Uterus (tissue), 2 donors: ENCODE results near the gene SULT1A1.

ENCODE experiments used
- POLR2A ChIP-seq, 2 donors: fragments of 450-650 bp; IDR thresholded peaks; one replicate each; pipeline ENCODE4 v1.6.1; 2016; ENCODE audit warnings: antibody characterized with exemption in 2 of 2, mild to moderate bottlenecking in 1 of 2, moderate library complexity in 1 of 2
- TF ChIP-seq, protein P1 (sequence below), 4 experiments: fragments of 200-600 bp in 2 of 4; fragments of 450-650 bp in 2 of 4; sonication (generic) in 2 of 4; IDR thresholded peaks; one replicate each; pipeline ENCODE4 v1.5.1; 2016 to 2019; ENCODE audit warnings: antibody characterized with exemption in 4 of 4, mild to moderate bottlenecking in 2 of 4, moderate library complexity in 1 of 4

DNA sequence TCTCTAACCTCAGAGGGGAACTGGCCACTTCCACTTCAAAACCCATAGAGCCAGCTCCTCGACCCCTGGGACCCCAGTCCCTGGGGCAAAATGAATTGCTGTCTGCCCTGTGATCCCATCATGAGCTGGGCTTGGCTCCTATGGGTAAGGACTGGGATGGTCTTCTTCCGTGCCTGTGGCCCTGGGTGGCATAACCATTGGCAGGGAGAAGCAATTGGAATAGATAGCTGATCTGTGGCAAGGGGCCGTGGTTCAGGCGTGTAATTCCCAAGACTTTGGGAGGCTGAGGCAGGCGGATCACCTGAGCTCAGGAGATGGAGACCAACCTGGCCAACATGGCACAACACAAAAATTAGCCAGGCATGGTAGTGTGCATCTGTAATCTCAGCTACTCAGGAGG is 17.3 kb downstream of the SULT1A1 start:
- TF ChIP-seq, protein P1, sequence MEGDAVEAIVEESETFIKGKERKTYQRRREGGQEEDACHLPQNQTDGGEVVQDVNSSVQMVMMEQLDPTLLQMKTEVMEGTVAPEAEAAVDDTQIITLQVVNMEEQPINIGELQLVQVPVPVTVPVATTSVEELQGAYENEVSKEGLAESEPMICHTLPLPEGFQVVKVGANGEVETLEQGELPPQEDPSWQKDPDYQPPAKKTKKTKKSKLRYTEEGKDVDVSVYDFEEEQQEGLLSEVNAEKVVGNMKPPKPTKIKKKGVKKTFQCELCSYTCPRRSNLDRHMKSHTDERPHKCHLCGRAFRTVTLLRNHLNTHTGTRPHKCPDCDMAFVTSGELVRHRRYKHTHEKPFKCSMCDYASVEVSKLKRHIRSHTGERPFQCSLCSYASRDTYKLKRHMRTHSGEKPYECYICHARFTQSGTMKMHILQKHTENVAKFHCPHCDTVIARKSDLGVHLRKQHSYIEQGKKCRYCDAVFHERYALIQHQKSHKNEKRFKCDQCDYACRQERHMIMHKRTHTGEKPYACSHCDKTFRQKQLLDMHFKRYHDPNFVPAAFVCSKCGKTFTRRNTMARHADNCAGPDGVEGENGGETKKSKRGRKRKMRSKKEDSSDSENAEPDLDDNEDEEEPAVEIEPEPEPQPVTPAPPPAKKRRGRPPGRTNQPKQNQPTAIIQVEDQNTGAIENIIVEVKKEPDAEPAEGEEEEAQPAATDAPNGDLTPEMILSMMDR (IDR thresholded peaks at IDR 0.05): no peak
- TF ChIP-seq POLR2A (IDR thresholded peaks at IDR 0.05): no peak
